Measurements from ENCODE around the gene PLEKHA5.

Gene PLEKHA5

GRCh38 chr12:19191563-19191962 is 62.0 kb downstream of the PLEKHA5 start:
- no peaks in the 10 kb centered on the region for H3K4me1 Mint-ChIP-seq
- CTCF ChIA-PET: no interaction called here
- no peaks in the 10 kb centered on the region for H3K9me3 Mint-ChIP-seq
- no peak overlapping the region for H3K27ac Mint-ChIP-seq
- H3K27me3 Mint-ChIP-seq: no peaks in the 10 kb centered on the region
- DNase-seq: no peak
- no peaks in the 10 kb centered on the region for H3K36me3 Mint-ChIP-seq
- no peak overlapping the region for H3K4me3 Mint-ChIP-seq

- H3K27ac Mint-ChIP-seq: no peak overlapping the region
- no peaks in the 10 kb centered on the region for H3K27me3 Mint-ChIP-seq
- no peaks in the 10 kb centered on the region for H3K4me1 Mint-ChIP-seq
- H3K9me3 Mint-ChIP-seq: no peaks in the 10 kb centered on the region
- H3K36me3 Mint-ChIP-seq: no peaks in the 10 kb centered on the region
- CTCF ChIA-PET: no interaction called here
- H3K4me3 Mint-ChIP-seq: no peak overlapping the region
- no peak for DNase-seq
These were observed 63.2 kb downstream of the PLEKHA5 start for GRCh38 chr12:19192710-19193109.

- DNase-seq: no peak
- Mint-ChIP-seq H3K9me3 (no peaks in the 10 kb centered on the region), H3K27ac (no peak overlapping the region), H3K36me3 (no peaks in the 10 kb centered on the region), H3K4me1 (no peaks in the 10 kb centered on the region), H3K4me3 (no peak overlapping the region), H3K27me3 (no peaks in the 10 kb centered on the region)
- CTCF ChIA-PET: no interaction called here
These were observed 65.4 kb downstream of the PLEKHA5 start for GRCh38 chr12:19194963-19195362.

- Mint-ChIP-seq H3K27ac (no peak overlapping the region), H3K27me3 (no peaks in the 10 kb centered on the region)
- CTCF ChIA-PET: no interaction called here
These were observed 67.6 kb downstream of the PLEKHA5 start for GRCh38 chr12:19196959-19197630.

GRCh38 chr12:19198272-19198671 is 68.7 kb downstream of the PLEKHA5 start:
- Mint-ChIP-seq H3K4me1 (no peaks in the 10 kb centered on the region), H3K36me3 (no peaks in the 10 kb centered on the region), H3K4me3 (no peak overlapping the region), H3K27ac (no peak overlapping the region), H3K27me3 (no peaks in the 10 kb centered on the region), H3K9me3 (no peaks in the 10 kb centered on the region)
- CTCF ChIA-PET: no interaction called here
- no peak for DNase-seq

More at GRCh38 chr12:19196959-19197630, 67.6 kb downstream of the PLEKHA5 start:
- DNase-seq: no peak
- H3K4me1 Mint-ChIP-seq: no peaks in the 10 kb centered on the region
- no peak overlapping the region for H3K4me3 Mint-ChIP-seq
- no peaks in the 10 kb centered on the region for H3K36me3 Mint-ChIP-seq
- no peaks in the 10 kb centered on the region for H3K9me3 Mint-ChIP-seq

GRCh38 chr12:19199332-19199731 is 69.8 kb downstream of the PLEKHA5 start:
- H3K36me3 Mint-ChIP-seq: no peaks in the 10 kb centered on the region
- no peaks in the 10 kb centered on the region for H3K27me3 Mint-ChIP-seq
- H3K4me3 Mint-ChIP-seq: no peak overlapping the region
- H3K9me3 Mint-ChIP-seq: no peaks in the 10 kb centered on the region
- no peak for DNase-seq
- no peaks in the 10 kb centered on the region for H3K4me1 Mint-ChIP-seq
- H3K27ac Mint-ChIP-seq: no peak overlapping the region
- CTCF ChIA-PET: interaction anchor here (1.1 kb wide), 1 partner anchor 10 kb away, joined by 3 read pairs; no protein-coding TSS in a partner anchor

- no peak overlapping the region for H3K27ac Mint-ChIP-seq
- CTCF ChIA-PET: no interaction called here
- no peaks in the 10 kb centered on the region for H3K4me1 Mint-ChIP-seq
- DNase-seq: no peak
- H3K9me3 Mint-ChIP-seq: no peaks in the 10 kb centered on the region
- no peaks in the 10 kb centered on the region for H3K36me3 Mint-ChIP-seq
- H3K4me3 Mint-ChIP-seq: no peak overlapping the region
- no peaks in the 10 kb centered on the region for H3K27me3 Mint-ChIP-seq
These were observed 70.7 kb downstream of the PLEKHA5 start for GRCh38 chr12:19200261-19200660.

GRCh38 chr12:19201661-19202060 is 72.1 kb downstream of the PLEKHA5 start:
- H3K4me1 Mint-ChIP-seq: no peaks in the 10 kb centered on the region
- CTCF ChIA-PET: no interaction called here
- H3K4me3 Mint-ChIP-seq: no peak overlapping the region
- no peaks in the 10 kb centered on the region for H3K27me3 Mint-ChIP-seq
- DNase-seq: no peak
- no peaks in the 10 kb centered on the region for H3K36me3 Mint-ChIP-seq
- no peak overlapping the region for H3K27ac Mint-ChIP-seq
- H3K9me3 Mint-ChIP-seq: no peaks in the 10 kb centered on the region

GRCh38 chr12:19203013-19203412 is 73.5 kb downstream of the PLEKHA5 start:
- Mint-ChIP-seq H3K9me3 (no peaks in the 10 kb centered on the region), H3K36me3 (no peaks in the 10 kb centered on the region), H3K27ac (no peak overlapping the region), H3K4me1 (no peaks in the 10 kb centered on the region), H3K4me3 (no peak overlapping the region), H3K27me3 (no peaks in the 10 kb centered on the region)
- DNase-seq: no peak
- CTCF ChIA-PET: no interaction called here

- Mint-ChIP-seq H3K27ac (no peak overlapping the region), H3K4me1 (no peaks in the 10 kb centered on the region), H3K36me3 (no peaks in the 10 kb centered on the region), H3K9me3 (no peaks in the 10 kb centered on the region), H3K27me3 (no peaks in the 10 kb centered on the region), H3K4me3 (no peak overlapping the region)
- no peak for DNase-seq
- CTCF ChIA-PET: no interaction called here
These were observed 74.3 kb downstream of the PLEKHA5 start for GRCh38 chr12:19203539-19204506.

- no peak for DNase-seq
- H3K4me3 Mint-ChIP-seq: no peak overlapping the region
- H3K9me3 Mint-ChIP-seq: no peaks in the 10 kb centered on the region
- no peak overlapping the region for H3K27ac Mint-ChIP-seq
- H3K36me3 Mint-ChIP-seq: no peaks in the 10 kb centered on the region
- CTCF ChIA-PET: no interaction called here
- H3K4me1 Mint-ChIP-seq: no peaks in the 10 kb centered on the region
- H3K27me3 Mint-ChIP-seq: no peaks in the 10 kb centered on the region
These were observed 75.6 kb downstream of the PLEKHA5 start for GRCh38 chr12:19205120-19205519.

- Mint-ChIP-seq H3K4me3 (no peak overlapping the region), H3K27me3 (no peaks in the 10 kb centered on the region), H3K36me3 (no peaks in the 10 kb centered on the region), H3K27ac (no peak overlapping the region), H3K9me3 (no peaks in the 10 kb centered on the region), H3K4me1 (no peaks in the 10 kb centered on the region)
- CTCF ChIA-PET: no interaction called here
- DNase-seq: no peak
These were observed 77.1 kb downstream of the PLEKHA5 start for GRCh38 chr12:19206493-19207077.

- Mint-ChIP-seq H3K27me3 (no peaks in the 10 kb centered on the region), H3K27ac (no peak overlapping the region), H3K9me3 (no peaks in the 10 kb centered on the region), H3K4me3 (no peak overlapping the region), H3K4me1 (no peaks in the 10 kb centered on the region), H3K36me3 (no peaks in the 10 kb centered on the region)
- DNase-seq: no peak
- CTCF ChIA-PET: no interaction called here
These were observed 78.9 kb downstream of the PLEKHA5 start for GRCh38 chr12:19208456-19208855.

- Mint-ChIP-seq H3K36me3 (no peaks in the 10 kb centered on the region), H3K27ac (no peak overlapping the region), H3K4me1 (no peaks in the 10 kb centered on the region), H3K4me3 (no peak overlapping the region), H3K27me3 (no peaks in the 10 kb centered on the region), H3K9me3 (no peaks in the 10 kb centered on the region)
- no peak for DNase-seq
- CTCF ChIA-PET: no interaction called here
These were observed 80.1 kb downstream of the PLEKHA5 start for GRCh38 chr12:19209661-19210060.

- CTCF ChIA-PET: interaction anchor here (0.6 kb wide), 2 partner anchors 406 to 1073 kb away, joined by 3 read pairs; no protein-coding TSS in a partner anchor
- no peak for DNase-seq
- Mint-ChIP-seq H3K9me3 (no peaks in the 10 kb centered on the region), H3K36me3 (no peaks in the 10 kb centered on the region), H3K27ac (no peak overlapping the region), H3K4me3 (no peak overlapping the region), H3K27me3 (no peaks in the 10 kb centered on the region), H3K4me1 (no peaks in the 10 kb centered on the region)
These were observed 82.3 kb downstream of the PLEKHA5 start for GRCh38 chr12:19211802-19212201.

Data from activated naive CD4-positive, alpha-beta T cell treated with anti-CD3 and anti-CD28 coated beads, Interleukin-2, amount 10 ng/mL, durations not matched to agents 7 days and 5 days (primary cell).